Measurements from ENCODE around the gene ZNF273. TPM values are rescaled to one million over a fixed set of nuclear protein-coding genes. Genes with fewer than 3 reads are reported as not detected.

The ZNF273 gene
- total and polyA plus RNA-seq, 4 donors, result 3.0 to 15.7 (median 8.7) TPM

- Histone ChIP-seq H3K27ac (ENCODE audit: low read depth in 1 of 2, low read length in 1 of 2) (no peak overlapping the region), H3K4me3 (no peak overlapping the region), H3K27me3 (ENCODE audit: control insufficient read depth in 3 of 3, insufficient read depth in 3 of 3, low read length in 2 of 3) (no peaks in the 10 kb centered on the region), H3K4me1 (ENCODE audit: control insufficient read depth in 5 of 5, insufficient read depth in 5 of 5, low read length in 5 of 5) (no peaks in the 10 kb centered on the region), H3K36me3 (ENCODE audit: control insufficient read depth in 4 of 4, insufficient read depth in 4 of 4, low read length in 4 of 4) (peaks cover 5 to 36% (median 25%) of the 10 kb centered on the region in 4 donors), H3K9ac (ENCODE audit: insufficient read depth in 1 of 2, low read length in 2 of 2) (no peak overlapping the region), H3K9me3 (ENCODE audit: control insufficient read depth in 4 of 4, insufficient read depth in 3 of 4, low read length in 3 of 4) (peaks cover 1 to 31% (median 18%) of the 10 kb centered on the region in 4 donors)
- no peak for TF ChIP-seq CTCF (IDR thresholded peaks at IDR 0.05; ENCODE audit: control extremely low read depth, extremely low read depth)
- ATAC-seq (ENCODE audit: insufficient read depth, low FRiP score) (no peak), DNase-seq (no peak)
- 97 to 98% methylated on average over 5 of the region's 5 CpGs for WGBS, 2 donors
Observed at GRCh38 chr7:64978497-64979203, 75.6 kb downstream of the ZNF273 start.

Other genes with a start within 250 kb of the ZNF273 start
- 1 to 10 TPM; 4.5 to 9.0 TPM for gene ZNF107, start 237.1 kb upstream of the ZNF273 start, total RNA-seq
- 1 to 10 TPM; 1.3 to 1.6 TPM for gene ZNF107, start 237.1 kb upstream of the ZNF273 start, polyA plus RNA-seq
- gene ZNF138, start 108.8 kb upstream of the ZNF273 start, total RNA-seq, result 10 to 100 TPM in 1 of 2 donors, 1 to 10 TPM in 1; 4.6 to 18.6 TPM
- 1 to 10 TPM; 2.1 to 5.9 TPM for gene ZNF138, start 108.8 kb upstream of the ZNF273 start, polyA plus RNA-seq
- gene ZNF117, start 87.8 kb downstream of the ZNF273 start, total RNA-seq, result 100 to 1,000 TPM in 1 of 2 donors, 10 to 100 TPM in 1; 11.7 to 100 TPM
- 10 to 100 TPM in 1 of 2 donors, 1 to 10 TPM in 1; 4.9 to 12.2 TPM for gene ZNF117, start 87.8 kb downstream of the ZNF273 start, polyA plus RNA-seq
- gene ERV3-1, start 103.4 kb downstream of the ZNF273 start, total RNA-seq, result 100 to 1,000 TPM in 1 of 2 donors, 10 to 100 TPM in 1; 20.8 to 168 TPM
- gene ERV3-1, start 103.4 kb downstream of the ZNF273 start, polyA plus RNA-seq, result 1 to 10 TPM; 6.0 to 9.4 TPM